Activated T-helper 1 cell treated with anti-CD3 and anti-CD28 coated beads, Interleukin-12 subunit alpha, Interleukin-12 subunit beta, Interleukin-2, Interleukin-4 antibody, amounts not matched to agents 30 ng/mL and 10 ng/mL and 1 ng/mL, durations not matched to agents 14 hours and 24 hours and 36 hours (primary cell): ENCODE results near the gene KIF11. TPM values are rescaled to one million over a fixed set of nuclear protein-coding genes. Genes with fewer than 3 reads are reported as not detected.
"Not testable (repeated sequence)": the region's sequence is repeated elsewhere in the genome, so short reads cannot be mapped to it uniquely, and the experiment has no call there.

Experiments used
- DNase-seq: peaks from one replicate; pipeline ENCODE4 v3.0.0; 2021; ENCODE audit warnings: low spot score
- H3K27ac Mint-ChIP-seq: one replicate; pipeline ENCODE4 v1.8.0; 2021; ENCODE audit warnings: mild to moderate bottlenecking, mixed read lengths
- H3K27me3 Mint-ChIP-seq: one replicate; pipeline ENCODE4 v1.8.0; 2022; ENCODE audit warnings: mild to moderate bottlenecking, moderate library complexity, mixed read lengths; ENCODE audit not compliant: insufficient read depth
- H3K36me3 Mint-ChIP-seq: one replicate; pipeline ENCODE4 v1.8.0; 2021; ENCODE audit warnings: low read depth, mixed read lengths
- H3K4me1 Mint-ChIP-seq: one replicate; pipeline ENCODE4 v1.8.0; 2021; ENCODE audit warnings: low read depth, mixed read lengths
- H3K4me3 Mint-ChIP-seq: one replicate; pipeline ENCODE4 v1.8.0; 2021; ENCODE audit warnings: mild to moderate bottlenecking, moderate library complexity, mixed read lengths
- H3K9me3 Mint-ChIP-seq: one replicate; pipeline ENCODE4 v1.8.0; 2021; ENCODE audit warnings: mixed read lengths
- intact Hi-C: fragments of 100-400 bp; cut with micrococcal nuclease; formaldehyde crosslinking; loops from one replicate; pipeline ENCODE4 v1.15.1; 2024
- total RNA-seq: library from RNA; stranded (reverse); gene quantifications from 2 replicates; pipeline ENCODE4 v1.2.3, GENCODE V29; 2022

KIF11 gene
- total RNA-seq, 1 donor from 2014 or later, result 37.3 TPM

GRCh38 chr10:92572362-92573090 is 20.4 kb upstream of the KIF11 start:
- no peak for DNase-seq
- Mint-ChIP-seq H3K9me3 (no peaks in the 10 kb centered on the region), H3K27ac (peak overlapping the region; percentile 9), H3K27me3 (no peaks in the 10 kb centered on the region), H3K36me3 (peaks cover 19% of the 10 kb centered on the region), H3K4me3 (peak overlapping the region; percentile 80), H3K4me1 (peaks cover 46% of the 10 kb centered on the region)
- intact Hi-C loops, result loop anchor here (5.0 kb wide), 2 partner anchors 500 to 1130 kb away; partner anchors contain the start of gene FRA10AC1

DNA sequence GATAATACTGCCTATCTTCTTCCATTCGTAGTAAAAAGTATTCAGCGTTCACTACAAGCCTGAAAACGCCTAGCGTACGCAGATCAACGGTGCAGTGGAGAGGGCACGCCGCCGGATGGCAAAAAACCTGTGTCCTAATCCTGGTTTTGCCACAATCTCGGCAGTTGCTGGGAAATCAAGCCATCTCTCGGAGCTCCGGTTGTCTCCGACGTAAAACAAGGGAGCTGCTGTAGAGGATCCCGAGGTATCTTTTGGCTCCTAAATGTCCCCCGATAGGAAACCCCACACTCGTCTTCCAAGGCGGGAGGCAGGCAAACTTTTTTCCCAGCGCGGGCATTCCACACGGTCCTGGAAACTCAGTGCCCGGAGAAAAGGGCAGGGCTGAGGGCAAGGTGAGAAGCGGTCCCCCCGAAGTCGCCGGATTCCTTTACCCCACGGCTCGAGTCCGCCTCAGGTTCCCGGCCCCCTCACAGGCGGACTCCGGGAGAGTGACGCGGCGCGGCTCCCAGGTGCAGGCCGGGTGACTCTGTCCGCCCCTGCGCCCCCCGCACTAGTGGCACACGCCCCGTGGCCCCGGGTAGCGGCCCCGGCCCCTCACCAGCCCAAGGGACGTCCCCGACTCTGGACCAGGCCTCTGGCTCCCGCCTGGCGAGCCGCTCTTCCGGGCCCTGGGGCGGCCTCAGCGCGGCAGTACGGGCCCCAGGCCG is 19.7 kb upstream of the KIF11 start:
- Mint-ChIP-seq H3K9me3 (no peaks in the 10 kb centered on the region), H3K4me1 (peaks cover 39% of the 10 kb centered on the region), H3K36me3 (peaks cover 16% of the 10 kb centered on the region), H3K4me3 (peak overlapping the region; percentile 80), H3K27me3 (no peaks in the 10 kb centered on the region), H3K27ac (peak overlapping the region; percentile 9)
- DNase-seq, result peak; percentile 24
- intact Hi-C loops, result loop anchor here (5.0 kb wide), 2 partner anchors 501 to 1129 kb away; partner anchors contain the start of gene FRA10AC1

- no peaks in the 10 kb centered on the region for H3K27me3 Mint-ChIP-seq
- H3K36me3 Mint-ChIP-seq, result peaks cover 15% of the 10 kb centered on the region
- no peaks in the 10 kb centered on the region for H3K9me3 Mint-ChIP-seq
- peaks cover 37% of the 10 kb centered on the region for H3K4me1 Mint-ChIP-seq
- H3K27ac Mint-ChIP-seq, result peak within 1 kb of the TSS; percentile 89
- peak; percentile 84 for DNase-seq
- intact Hi-C loops, result loop anchor here (1.0 to 5.0 kb wide), 8 partner anchors 17 to 1128 kb away; partner anchors contain the start of genes EXOC6 and FRA10AC1
- peak within 1 kb of the TSS; percentile 88 for H3K4me3 Mint-ChIP-seq
These were observed 19.0 kb upstream of the KIF11 start, which contains the start of gene IDE for GRCh38 chr10:92573798-92574547. Gene IDE, minus strand, starts transcription at chr10:92574093. Its CDS starts 74 bp downstream, at chr10:92574019.

GRCh38 chr10:92574548-92575261 is 18.2 kb upstream of the KIF11 start:
- H3K4me3 Mint-ChIP-seq, result peak overlapping the region; percentile 88
- H3K4me1 Mint-ChIP-seq, result peaks cover 33% of the 10 kb centered on the region
- peak overlapping the region; percentile 89 for H3K27ac Mint-ChIP-seq
- H3K27me3 Mint-ChIP-seq, result no peaks in the 10 kb centered on the region
- intact Hi-C loops, result loop anchor here (1.0 to 5.0 kb wide), 8 partner anchors 17 to 1128 kb away; partner anchors contain the start of genes EXOC6 and FRA10AC1
- peaks cover 8% of the 10 kb centered on the region for H3K36me3 Mint-ChIP-seq
- DNase-seq, result no peak
- no peaks in the 10 kb centered on the region for H3K9me3 Mint-ChIP-seq

DNA sequence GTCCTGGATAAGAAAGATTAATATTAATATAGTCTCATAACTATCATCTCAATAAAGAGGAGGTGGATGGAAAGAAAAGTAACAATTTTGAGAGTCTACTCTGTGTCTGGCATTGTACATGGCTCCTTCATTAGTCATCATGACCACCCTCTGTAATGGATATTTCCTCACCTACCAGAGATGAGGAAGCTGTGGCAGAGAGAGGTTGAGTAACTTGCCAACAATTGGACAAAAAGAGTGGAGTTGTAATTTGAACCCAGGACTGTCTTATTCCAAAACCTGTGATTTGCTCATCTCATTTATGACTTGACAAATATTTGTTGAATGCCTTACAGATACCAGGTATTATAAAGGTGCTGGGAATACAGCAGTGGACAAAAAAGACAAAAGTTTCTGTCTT is 17.0 kb upstream of the KIF11 start:
- peaks cover 4% of the 10 kb centered on the region for H3K27me3 Mint-ChIP-seq
- H3K9me3 Mint-ChIP-seq, result no peaks in the 10 kb centered on the region
- intact Hi-C loops, result no loop called here
- peaks cover 28% of the 10 kb centered on the region for H3K4me1 Mint-ChIP-seq
- DNase-seq, result no peak
- no peak overlapping the region for H3K27ac Mint-ChIP-seq
- no peak overlapping the region for H3K4me3 Mint-ChIP-seq
- peaks cover 7% of the 10 kb centered on the region for H3K36me3 Mint-ChIP-seq

GRCh38 chr10:92582347-92582746 is 10.6 kb upstream of the KIF11 start:
- intact Hi-C loops, H3K4me3 Mint-ChIP-seq, H3K4me1 Mint-ChIP-seq, H3K36me3 Mint-ChIP-seq, DNase-seq, H3K27ac Mint-ChIP-seq, H3K27me3 Mint-ChIP-seq, H3K9me3 Mint-ChIP-seq: not testable (repeated sequence)

DNA sequence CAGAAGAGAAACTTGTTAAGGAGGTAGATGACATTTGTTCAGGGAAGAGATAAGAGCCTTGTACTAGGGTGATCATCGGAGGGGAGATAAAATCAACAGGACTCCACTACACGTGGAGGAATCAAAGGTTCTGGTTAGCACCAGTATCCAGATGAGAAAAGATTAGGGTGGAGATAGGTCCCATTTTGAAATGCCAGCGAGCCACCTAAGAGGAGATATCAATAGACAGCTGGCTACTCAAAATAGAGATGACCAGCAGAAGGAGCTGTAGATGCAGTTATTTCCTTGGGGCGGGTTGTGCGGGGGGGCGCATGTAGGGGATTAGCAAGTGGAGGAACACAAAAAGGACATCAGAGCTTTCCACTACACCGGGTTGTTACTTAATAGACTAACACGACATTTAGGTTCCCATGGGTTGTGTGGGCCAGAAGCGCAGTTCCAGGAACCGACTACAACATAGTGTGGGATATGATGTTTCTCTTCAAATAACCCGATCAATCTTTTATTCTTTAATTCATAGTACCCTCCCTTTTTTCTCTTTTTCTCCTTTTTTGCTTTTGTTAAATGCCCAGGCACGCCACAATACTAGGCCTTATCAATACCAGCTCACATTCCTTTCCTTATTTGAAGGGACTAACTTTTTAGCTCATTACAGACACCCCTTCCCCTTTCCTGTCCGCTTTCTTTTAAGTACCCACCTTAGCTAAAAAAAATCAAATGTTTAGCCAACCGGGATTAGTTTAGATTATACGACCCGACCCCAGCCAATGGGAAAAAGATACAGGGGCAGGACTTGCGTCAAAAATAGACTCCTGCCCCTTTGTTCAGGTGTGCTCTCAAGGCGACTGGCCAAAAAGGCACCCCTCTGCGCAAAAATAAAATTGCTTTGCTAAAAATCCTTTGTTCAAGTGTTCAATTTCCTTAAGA is 2.0 kb upstream of the KIF11 start:
- H3K36me3 Mint-ChIP-seq, result peaks cover 8% of the 10 kb centered on the region

DNA sequence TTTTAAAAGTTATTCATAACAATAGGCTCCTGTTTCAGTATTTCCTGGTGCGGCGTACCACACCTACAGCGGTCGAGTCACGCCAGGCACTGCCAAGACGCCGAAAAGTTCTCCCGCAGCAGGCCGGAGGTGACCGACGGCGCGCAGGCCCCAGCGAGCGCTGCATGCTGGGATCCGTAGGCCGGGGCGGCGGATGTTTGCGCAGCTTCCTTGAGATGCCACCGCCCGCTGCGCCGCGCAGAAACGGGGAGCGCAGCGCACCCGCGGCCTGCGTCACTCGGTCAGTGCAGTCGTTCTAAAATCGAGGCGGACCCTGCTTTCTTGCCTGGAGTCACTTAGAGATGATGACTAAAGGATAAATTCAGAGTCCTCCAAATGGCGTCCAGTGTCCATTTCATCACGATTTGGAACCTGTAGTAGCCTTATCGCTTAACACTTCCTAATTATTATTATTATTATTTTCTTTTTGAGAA is 1.3 kb upstream of the KIF11 start:
- intact Hi-C loops, result loop anchor here (1.0 to 10.0 kb wide), 12 partner anchors 17 to 1367 kb away; partner anchors contain the start of genes BTAF1, CPEB3, EXOC6 and FGFBP3
- Mint-ChIP-seq H3K27me3 (no peaks in the 10 kb centered on the region), H3K4me1 (peaks cover 44% of the 10 kb centered on the region), H3K4me3 (peak overlapping the region; percentile 96), H3K27ac (peak overlapping the region; percentile 97), H3K36me3 (peaks cover 8% of the 10 kb centered on the region), H3K9me3 (no peaks in the 10 kb centered on the region)
- peak; percentile 90 for DNase-seq

More for the DNA sequence above, 2.0 kb upstream of the KIF11 start:
- peak overlapping the region; percentile 96 for H3K4me3 Mint-ChIP-seq
- no peaks in the 10 kb centered on the region for H3K9me3 Mint-ChIP-seq
- intact Hi-C loops, result loop anchor here (1.0 to 10.0 kb wide), 10 partner anchors 17 to 1366 kb away; partner anchors contain the start of genes BTAF1, CPEB3, FGFBP3 and FRA10AC1
- H3K4me1 Mint-ChIP-seq, result peaks cover 37% of the 10 kb centered on the region
- H3K27ac Mint-ChIP-seq, result peak overlapping the region; percentile 97
- no peak for DNase-seq
- H3K27me3 Mint-ChIP-seq, result no peaks in the 10 kb centered on the region

GRCh38 chr10:92593619-92594588 is 974 bp downstream of the KIF11 start:
- peaks cover 10% of the 10 kb centered on the region for H3K36me3 Mint-ChIP-seq
- DNase-seq, result no peak
- H3K4me3 Mint-ChIP-seq, result peak overlapping the region; percentile 96
- no peaks in the 10 kb centered on the region for H3K27me3 Mint-ChIP-seq
- peak overlapping the region; percentile 97 for H3K27ac Mint-ChIP-seq
- intact Hi-C loops, result loop anchor here (1.0 to 10.0 kb wide), 11 partner anchors 8 to 1369 kb away; partner anchors contain the start of genes BTAF1, EXOC6, FGFBP3 and FRA10AC1
- H3K4me1 Mint-ChIP-seq, result peaks cover 66% of the 10 kb centered on the region
- no peaks in the 10 kb centered on the region for H3K9me3 Mint-ChIP-seq

DNA sequence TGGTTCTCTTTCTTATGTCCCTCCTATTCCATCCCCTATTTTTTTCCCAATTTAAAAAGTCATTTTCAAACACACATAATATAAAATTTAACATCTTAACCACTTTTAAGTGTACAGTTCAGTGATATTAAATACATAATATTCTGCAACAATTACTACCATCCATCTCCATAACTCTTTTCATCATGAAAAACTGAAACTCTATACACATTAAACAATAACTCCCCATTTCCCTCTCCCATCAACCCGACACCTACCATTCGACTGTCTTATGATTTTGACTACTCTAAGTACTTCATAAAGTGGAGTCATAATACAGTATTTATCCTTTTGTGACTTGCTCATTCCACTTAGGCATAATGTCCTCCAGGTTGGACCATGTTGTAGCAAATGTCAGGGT is 2.6 kb downstream of the KIF11 start:
- Mint-ChIP-seq H3K4me1 (peaks cover 61% of the 10 kb centered on the region), H3K9me3 (no peaks in the 10 kb centered on the region), H3K27ac (peak overlapping the region; percentile 54), H3K4me3 (peak overlapping the region; percentile 96), H3K36me3 (peaks cover 10% of the 10 kb centered on the region), H3K27me3 (no peaks in the 10 kb centered on the region)
- DNase-seq, result no peak
- intact Hi-C loops, result loop anchor here (10.0 kb wide), 1 partner anchor 1371 kb away; the partner anchor contains the start of gene PCGF5
